HEK293 (cell line): ENCODE results near the gene TTLL5.

ENCODE experiments used
- CTCF ChIA-PET: fragments of 350-600 bp; formaldehyde crosslinking; extraction: SDS; loops from one replicate; lab custom pipeline; 2021; ENCODE audit warnings: antibody characterized with exemption; lab: Yijun Ruan, JAX
- POLR2A ChIA-PET: fragments of 300-600 bp; formaldehyde crosslinking; extraction: SDS; loops from one replicate; lab custom pipeline; 2020; ENCODE audit warnings: antibody characterized with exemption, inconsistent platforms; lab: Yijun Ruan, JAX
- H3K27ac ChIP-seq: fragments of 200-500 bp; sonication (Bioruptor generic); 2 replicates; pipeline ENCODE4 v1.5.1; 2014; ENCODE audit warnings: low read depth, low read length, control low read depth, inconsistent platforms; ENCODE audit errors: extremely low read depth
- H3K36me3 ChIP-seq, 2 experiments: fragments of 200-500 bp in 1 of 2; sonication (Bioruptor generic) in 1 of 2; 1 replicate in 1 of 2; 2 replicates in 1 of 2; pipeline ENCODE4 v1.5.1; 2014 to 2017; ENCODE audit warnings: inconsistent platforms in 2 of 2, low read length in 2 of 2; ENCODE audit not compliant: control insufficient read depth in 2 of 2, insufficient read depth in 1 of 2
- H3K4me1 ChIP-seq: fragments of 200-500 bp; sonication (Bioruptor generic); 2 replicates; pipeline ENCODE4 v1.5.1; 2014; ENCODE audit warnings: mild to moderate bottlenecking, low read length, inconsistent platforms; ENCODE audit not compliant: control insufficient read depth, insufficient read depth
- H3K4me3 ChIP-seq: 2 replicates; pipeline ENCODE4 v1.5.1; 2011; ENCODE audit warnings: low read depth, mild to moderate bottlenecking, control low read depth, low read length, moderate library complexity
- H3K9me3 ChIP-seq: fragments of 200-500 bp; sonication (Bioruptor generic); 2 replicates; pipeline ENCODE4 v1.5.1; 2014; ENCODE audit warnings: low read depth, low read length, inconsistent platforms; ENCODE audit not compliant: control insufficient read depth, insufficient read depth
- GLIS1 ChIP-seq: fragments of 450-650 bp; formaldehyde crosslinking; IDR thresholded peaks from 2 replicates; pipeline ENCODE4 v1.5.1; 2016; ENCODE audit warnings: missing biosample characterization, missing genetic modification characterization
- MEIS1 ChIP-seq: sonication (generic); formaldehyde crosslinking; IDR thresholded peaks from 2 replicates; pipeline ENCODE4 v1.8.1; 2022; ENCODE audit warnings: missing genetic modification reagents, mild to moderate bottlenecking, borderline replicate concordance
- MYNN ChIP-seq: fragments of 450-650 bp; formaldehyde crosslinking; IDR thresholded peaks from 2 replicates; pipeline ENCODE4 v1.5.1; 2016; ENCODE audit warnings: missing biosample characterization, missing genetic modification characterization, borderline replicate concordance
- OSR2 ChIP-seq: fragments of 450-650 bp; formaldehyde crosslinking; IDR thresholded peaks from 2 replicates; pipeline ENCODE4 v1.5.1; 2016; ENCODE audit warnings: missing biosample characterization, missing genetic modification characterization
- OVOL3 ChIP-seq: fragments of 450-650 bp; formaldehyde crosslinking; IDR thresholded peaks from 2 replicates; pipeline ENCODE4 v1.5.1; 2016; ENCODE audit warnings: missing biosample characterization, missing genetic modification characterization
- PRDM1 ChIP-seq: fragments of 450-650 bp; formaldehyde crosslinking; IDR thresholded peaks from 2 replicates; pipeline ENCODE4; 2016; ENCODE audit warnings: missing biosample characterization, missing genetic modification characterization
- PRDM10 ChIP-seq: fragments of 450-650 bp; formaldehyde crosslinking; IDR thresholded peaks from 2 replicates; pipeline ENCODE4 v1.5.1; 2016; ENCODE audit warnings: missing biosample characterization, missing genetic modification characterization
- REPIN1 ChIP-seq: fragments of 450-650 bp; formaldehyde crosslinking; IDR thresholded peaks from 2 replicates; pipeline ENCODE4 v1.5.1; 2017; ENCODE audit warnings: missing biosample characterization, missing genetic modification characterization, low read depth
- SCRT2 ChIP-seq: fragments of 450-650 bp; formaldehyde crosslinking; IDR thresholded peaks from 2 replicates; pipeline ENCODE4 v1.5.1; 2016; ENCODE audit warnings: missing biosample characterization, missing genetic modification characterization
- SP3 ChIP-seq: fragments of 450-650 bp; formaldehyde crosslinking; IDR thresholded peaks from 2 replicates; pipeline ENCODE4 v1.5.1; 2016; ENCODE audit warnings: missing biosample characterization, missing genetic modification characterization
- ZBTB1 ChIP-seq: fragments of 450-650 bp; formaldehyde crosslinking; IDR thresholded peaks from 2 replicates; pipeline ENCODE4 v1.5.1; 2016; ENCODE audit warnings: missing biosample characterization, missing genetic modification characterization
- ZBTB7A ChIP-seq: fragments of 450-650 bp; formaldehyde crosslinking; IDR thresholded peaks from 2 replicates; pipeline ENCODE4 v1.5.1; 2016; ENCODE audit warnings: low read depth, missing biosample characterization, missing genetic modification characterization
- ZBTB8A ChIP-seq: fragments of 450-650 bp; formaldehyde crosslinking; IDR thresholded peaks from 2 replicates; pipeline ENCODE4 v1.5.1; 2016; ENCODE audit warnings: missing biosample characterization, missing genetic modification characterization
- ZEB2 ChIP-seq: fragments of 450-650 bp; formaldehyde crosslinking; IDR thresholded peaks from 2 replicates; pipeline ENCODE4 v1.5.1; 2016; ENCODE audit warnings: missing biosample characterization, missing genetic modification characterization
- ZNF114 ChIP-seq: fragments of 450-650 bp; formaldehyde crosslinking; IDR thresholded peaks from 2 replicates; pipeline ENCODE4 v1.5.0; 2017; ENCODE audit warnings: missing biosample characterization, missing genetic modification characterization
- ZNF146 ChIP-seq: fragments of 450-650 bp; formaldehyde crosslinking; IDR thresholded peaks from 2 replicates; pipeline ENCODE4 v1.5.1; 2016; ENCODE audit warnings: missing biosample characterization, missing genetic modification characterization
- ZNF155 ChIP-seq: fragments of 450-650 bp; formaldehyde crosslinking; IDR thresholded peaks from 2 replicates; pipeline ENCODE4 v1.5.1; 2016; ENCODE audit warnings: missing biosample characterization, missing genetic modification characterization
- ZNF280C ChIP-seq: fragments of 450-650 bp; formaldehyde crosslinking; IDR thresholded peaks from 2 replicates; pipeline ENCODE4 v1.5.1; 2016; ENCODE audit warnings: missing biosample characterization, missing genetic modification characterization
- ZNF280D ChIP-seq: fragments of 450-650 bp; formaldehyde crosslinking; IDR thresholded peaks from 2 replicates; pipeline ENCODE4 v1.5.1; 2016; ENCODE audit warnings: missing biosample characterization, missing genetic modification characterization
- ZNF488 ChIP-seq: fragments of 450-650 bp; formaldehyde crosslinking; IDR thresholded peaks from 2 replicates; pipeline ENCODE4 v1.5.1; 2016; ENCODE audit warnings: missing biosample characterization, missing genetic modification characterization
- ZNF501 ChIP-seq: fragments of 450-650 bp; formaldehyde crosslinking; IDR thresholded peaks from 2 replicates; pipeline ENCODE4 v1.5.1; 2016; ENCODE audit warnings: missing biosample characterization, missing genetic modification characterization
- ZNF530 ChIP-seq: fragments of 450-650 bp; formaldehyde crosslinking; IDR thresholded peaks from 2 replicates; pipeline ENCODE4 v1.5.1; 2016; ENCODE audit warnings: low read depth, missing biosample characterization, missing genetic modification characterization
- ZNF585B ChIP-seq: fragments of 450-650 bp; formaldehyde crosslinking; IDR thresholded peaks from 2 replicates; pipeline ENCODE4 v1.5.1; 2016; ENCODE audit warnings: missing biosample characterization, missing genetic modification characterization
- ZNF623 ChIP-seq: fragments of 450-650 bp; formaldehyde crosslinking; IDR thresholded peaks from 2 replicates; pipeline ENCODE4 v1.5.1; 2016; ENCODE audit warnings: missing biosample characterization, missing genetic modification characterization
- ZNF670 ChIP-seq: fragments of 450-650 bp; formaldehyde crosslinking; IDR thresholded peaks from 2 replicates; pipeline ENCODE4 v1.5.1; 2016; ENCODE audit warnings: missing biosample characterization, missing genetic modification characterization, low read depth
- ZNF768 ChIP-seq: fragments of 450-650 bp; formaldehyde crosslinking; IDR thresholded peaks from 2 replicates; pipeline ENCODE4 v1.5.1; 2018; ENCODE audit warnings: missing biosample characterization, mild to moderate bottlenecking, missing genetic modification characterization
- ZNF792 ChIP-seq: fragments of 450-650 bp; formaldehyde crosslinking; IDR thresholded peaks from 2 replicates; pipeline ENCODE4 v1.5.1; 2016; ENCODE audit warnings: missing biosample characterization, missing genetic modification characterization
- ZSCAN23 ChIP-seq: fragments of 450-650 bp; formaldehyde crosslinking; IDR thresholded peaks from 2 replicates; pipeline ENCODE4 v1.5.1; 2016; ENCODE audit warnings: missing biosample characterization, missing genetic modification characterization
- ZXDB ChIP-seq: fragments of 450-650 bp; formaldehyde crosslinking; IDR thresholded peaks from 2 replicates; pipeline ENCODE4 v1.5.1; 2016; ENCODE audit warnings: missing biosample characterization, missing genetic modification characterization

TTLL5 gene

GRCh38 chr14:75981426-75982265 lies 320.6 kb downstream of the TTLL5 start, which contains the start of gene TGFB3:
TGFB3 (minus strand) TSS chr14:75981995; CDS start chr14:75980893, 1,102 bp downstream.
- peaks cover 7% of the 10 kb centered on the region for H3K4me1 ChIP-seq
- H3K36me3 ChIP-seq = no peaks in the 10 kb centered on the region
- H3K27ac ChIP-seq = peak within 1 kb of the TSS; percentile 86
- ChIA-PET CTCF (interaction anchor here (0.6 to 11.4 kb wide), 14 partner anchors 9 to 665 kb away, joined by 3 to 259 read pairs (median 4); partner anchors contain the start of genes ERG28, FLVCR2 and TTLL5), POLR2A (interaction anchor here (0.6 to 1.7 kb wide), 6 partner anchors 24 to 989 kb away, joined by 3 to 6 read pairs (median 3); partner anchors contain the start of genes ERG28 and TTLL5)
- no peaks in the 10 kb centered on the region for H3K9me3 ChIP-seq
- H3K4me3 ChIP-seq = peak within 1 kb of the TSS; percentile 58
- peak; percentile 81 for TF ChIP-seq PRDM10 (tag by site-specific recombination)
- TF ChIP-seq OVOL3 (tag by site-specific recombination) = 0 out of 2 replicates have a peak, but pooled peaks have one; percentile 35
- no peak; the same call in 1 of the 2 replicates for TF ChIP-seq GLIS1
- no peak for TF ChIP-seq ZNF280C (tag by site-specific recombination)
- TF ChIP-seq ZBTB8A (tag by site-specific recombination) = 0 out of 2 replicates have a peak, but pooled peaks have one; percentile 38
- TF ChIP-seq ZEB2 (tag by site-specific recombination) = peak; percentile 63
- TF ChIP-seq ZNF155 (tag by site-specific recombination) = no peak
- TF ChIP-seq ZNF146 (tag by site-specific recombination) = no peak
- peak; percentile 31; the same call in 1 of the 2 replicates for TF ChIP-seq ZNF623 (tag by site-specific recombination)
- TF ChIP-seq ZNF114 (tag by site-specific recombination) = no peak
- peak; percentile 82 for TF ChIP-seq ZXDB (tag by site-specific recombination)
- peak; percentile 49; the same call in 1 of the 2 replicates for TF ChIP-seq SP3 (tag by site-specific recombination)
- TF ChIP-seq MYNN (tag by site-specific recombination) = no peak
- TF ChIP-seq ZSCAN23 (tag by site-specific recombination) = 0 out of 2 replicates have a peak, but pooled peaks have one; percentile 81
- TF ChIP-seq ZNF768 (tag by site-specific recombination) = no peak
- no peak for TF ChIP-seq ZNF530 (tag by site-specific recombination)
- TF ChIP-seq ZNF280D = peak; percentile 44; the same call in 1 of the 2 replicates
- TF ChIP-seq ZNF488 (tag by site-specific recombination) = no peak
- no peak for TF ChIP-seq ZNF670 (tag by site-specific recombination)
- no peak for TF ChIP-seq SCRT2 (tag by site-specific recombination)
- no peak for TF ChIP-seq REPIN1
- peak; percentile 99 for TF ChIP-seq PRDM1 (tag by site-specific recombination)
- TF ChIP-seq ZBTB7A = peak; percentile 49; the same call in 1 of the 2 replicates
- TF ChIP-seq ZNF585B (tag by site-specific recombination) = no peak
- no peak for TF ChIP-seq MEIS1 (CRISPR knock-in tag)
- no peak for TF ChIP-seq ZBTB1
- TF ChIP-seq OSR2 (tag by site-specific recombination) = no peak
- peak; percentile 86; the same call in 1 of the 2 replicates for TF ChIP-seq ZNF501
- TF ChIP-seq ZNF792 (tag by site-specific recombination) = no peak
